MM.1S (cell line): Measurements from ENCODE around the gene TUBB4B.

Experiments used
- DNase-seq: peaks from one replicate; pipeline ENCODE4 v3.0.0-alpha.2; 2015
- H2AFZ ChIP-seq: fragments of 300-600 bp; sonication (generic); 2 replicates; pipeline ENCODE4 v1.6.0; 2016; ENCODE audit warnings: antibody characterized with exemption, low read length
- H3F3A ChIP-seq: fragments of 300-600 bp; sonication (generic); 2 replicates; pipeline ENCODE4 v1.6.1; 2016; ENCODE audit warnings: mild to moderate bottlenecking, antibody characterized with exemption, low read length, moderate library complexity, mixed read lengths; ENCODE audit not compliant: insufficient read depth
- H3K27ac ChIP-seq: fragments of 300-600 bp; sonication (generic); 2 replicates; pipeline ENCODE4 v1.5.1; 2016; ENCODE audit warnings: mild to moderate bottlenecking, low read length
- H3K27me3 ChIP-seq: fragments of 300-600 bp; sonication (generic); replicated peaks from 2 replicates; pipeline ENCODE4 v1.6.0; 2016; ENCODE audit warnings: low read length; ENCODE audit not compliant: insufficient read depth
- H3K36me3 ChIP-seq: fragments of 300-600 bp; sonication (generic); replicated peaks from 2 replicates; pipeline ENCODE4 v1.6.1; 2016; ENCODE audit warnings: mild to moderate bottlenecking, low read length, mixed read lengths; ENCODE audit not compliant: insufficient read depth
- H3K4me1 ChIP-seq: fragments of 300-600 bp; sonication (generic); 2 replicates; pipeline ENCODE4 v1.6.1; 2016; ENCODE audit warnings: low read length, mixed read lengths
- H3K4me2 ChIP-seq: fragments of 300-600 bp; sonication (generic); 2 replicates; pipeline ENCODE4 v1.6.0; 2016; ENCODE audit warnings: low read depth, low read length
- H3K4me3 ChIP-seq: fragments of 300-600 bp; sonication (generic); 2 replicates; pipeline ENCODE4 v1.5.1; 2016; ENCODE audit warnings: low read length, mixed read lengths
- H3K79me2 ChIP-seq: fragments of 300-600 bp; sonication (generic); 2 replicates; pipeline ENCODE4 v1.6.1; 2016; ENCODE audit warnings: mixed run types, low read length, mixed read lengths
- H3K9ac ChIP-seq: fragments of 300-600 bp; sonication (generic); 2 replicates; pipeline ENCODE4 v1.6.1; 2016; ENCODE audit warnings: low read length, mixed read lengths
- H3K9me2 ChIP-seq: fragments of 300-600 bp; sonication (generic); replicated peaks from 2 replicates; pipeline ENCODE4 v1.6.1; 2016; ENCODE audit warnings: mild to moderate bottlenecking, low read length, mixed read lengths; ENCODE audit not compliant: insufficient read depth
- H3K9me3 ChIP-seq: fragments of 300-600 bp; sonication (generic); replicated peaks from 2 replicates; pipeline ENCODE4 v1.6.1; 2016; ENCODE audit warnings: mild to moderate bottlenecking, low read length, mixed read lengths; ENCODE audit not compliant: insufficient read depth
- H4K20me1 ChIP-seq: fragments of 300-600 bp; sonication (generic); 2 replicates; pipeline ENCODE4 v1.6.1; 2016; ENCODE audit warnings: mild to moderate bottlenecking, low read length, moderate library complexity, mixed read lengths; ENCODE audit not compliant: insufficient read depth
- EZH2 ChIP-seq: fragments of 300-600 bp; sonication (generic); optimal IDR thresholded peaks from 2 replicates; pipeline ENCODE3; 2017; ENCODE audit warnings: low read depth, mild to moderate bottlenecking, antibody characterized with exemption, low read length, mixed read lengths
- EZH2phosphoT487 ChIP-seq: fragments of 300-600 bp; sonication (generic); IDR thresholded peaks from 2 replicates; pipeline ENCODE4 v1.6.1; 2018; ENCODE audit warnings: antibody characterized with exemption, low read length
- TF ChIP-seq, protein P1 (sequence below): fragments of 300-600 bp; sonication (generic); IDR thresholded peaks from 2 replicates; pipeline ENCODE4 v1.5.1; 2016; ENCODE audit warnings: antibody characterized with exemption, low read length, mixed read lengths

The TUBB4B gene

DNA sequence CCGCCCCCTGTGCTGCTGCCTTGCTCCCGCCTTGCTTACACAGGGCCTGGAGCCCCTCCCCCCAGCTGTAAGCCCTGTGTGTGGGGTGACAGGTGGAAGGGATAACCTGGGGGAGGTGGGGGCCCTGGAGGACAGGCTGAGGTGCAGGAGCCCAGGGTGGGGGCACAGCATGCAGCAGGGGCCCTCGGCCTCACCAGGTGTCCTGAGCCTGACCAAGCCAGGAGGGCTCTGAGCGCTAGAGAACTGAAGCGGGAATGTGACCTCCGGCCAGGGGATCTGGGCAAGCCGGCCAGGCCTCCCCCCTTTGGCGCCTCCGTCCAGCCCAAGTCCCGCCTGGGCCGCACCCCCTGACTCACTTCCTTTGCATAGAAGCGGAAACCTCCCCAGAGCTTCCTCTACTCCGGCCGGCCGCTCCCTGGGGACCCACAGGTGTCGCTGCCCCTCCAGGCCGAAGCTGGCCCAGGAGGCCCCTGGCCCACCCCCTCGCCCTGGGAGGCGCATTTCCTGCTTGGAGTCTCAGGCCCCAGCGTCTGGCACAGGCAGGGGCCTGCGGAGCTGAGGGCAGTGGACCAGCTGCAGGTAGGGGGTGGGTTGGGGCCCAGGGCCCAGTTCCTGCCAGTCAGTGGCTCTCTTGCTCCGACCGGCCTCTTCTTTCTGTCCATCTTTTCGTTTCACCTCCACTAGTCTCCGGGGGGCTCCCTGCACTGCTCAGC is 36.4 kb downstream of the TUBB4B start, which contains the start of gene TOR4A:
Gene TOR4A (plus strand): TSS at position 398 of the 713 bp plus-strand sequence. CDS start 964 bp downstream, outside the sequence.
- Histone ChIP-seq H3K79me2 (peaks cover 8% of the 10 kb centered on the region; the same call in 1 of the 2 replicates), H4K20me1 (no peaks in the 10 kb centered on the region), H3K9me2 (no peaks in the 10 kb centered on the region), H3K27me3 (no peaks in the 10 kb centered on the region), H2AFZ (peak within 1 kb of the TSS; percentile 75), H3K4me2 (peak within 1 kb of the TSS; percentile 79), H3K9ac (peak within 1 kb of the TSS; percentile 70), H3K4me3 (peak within 1 kb of the TSS; percentile 74), H3K9me3 (no peaks in the 10 kb centered on the region), H3K27ac (peak within 1 kb of the TSS; percentile 10; the same call in 1 of the 2 replicates), H3K4me1 (peaks cover 3% of the 10 kb centered on the region; the same call in 1 of the 2 replicates), H3K36me3 (no peaks in the 10 kb centered on the region), H3F3A (no peaks in the 10 kb centered on the region)
- DNase-seq = peak; percentile 73
- TF ChIP-seq EZH2 = no peak
- TF ChIP-seq, protein P1, sequence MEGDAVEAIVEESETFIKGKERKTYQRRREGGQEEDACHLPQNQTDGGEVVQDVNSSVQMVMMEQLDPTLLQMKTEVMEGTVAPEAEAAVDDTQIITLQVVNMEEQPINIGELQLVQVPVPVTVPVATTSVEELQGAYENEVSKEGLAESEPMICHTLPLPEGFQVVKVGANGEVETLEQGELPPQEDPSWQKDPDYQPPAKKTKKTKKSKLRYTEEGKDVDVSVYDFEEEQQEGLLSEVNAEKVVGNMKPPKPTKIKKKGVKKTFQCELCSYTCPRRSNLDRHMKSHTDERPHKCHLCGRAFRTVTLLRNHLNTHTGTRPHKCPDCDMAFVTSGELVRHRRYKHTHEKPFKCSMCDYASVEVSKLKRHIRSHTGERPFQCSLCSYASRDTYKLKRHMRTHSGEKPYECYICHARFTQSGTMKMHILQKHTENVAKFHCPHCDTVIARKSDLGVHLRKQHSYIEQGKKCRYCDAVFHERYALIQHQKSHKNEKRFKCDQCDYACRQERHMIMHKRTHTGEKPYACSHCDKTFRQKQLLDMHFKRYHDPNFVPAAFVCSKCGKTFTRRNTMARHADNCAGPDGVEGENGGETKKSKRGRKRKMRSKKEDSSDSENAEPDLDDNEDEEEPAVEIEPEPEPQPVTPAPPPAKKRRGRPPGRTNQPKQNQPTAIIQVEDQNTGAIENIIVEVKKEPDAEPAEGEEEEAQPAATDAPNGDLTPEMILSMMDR = peak; percentile 35

GRCh38 chr9:137278061-137278701 is 37.1 kb downstream of the TUBB4B start:
- no peaks in the 10 kb centered on the region for H3K36me3 ChIP-seq
- H3K4me3 ChIP-seq = peak overlapping the region; percentile 74
- no peaks in the 10 kb centered on the region for H3K27me3 ChIP-seq
- H3K4me2 ChIP-seq = peak overlapping the region; percentile 79
- no peaks in the 10 kb centered on the region for H3F3A ChIP-seq
- no peak overlapping the region; the same call in 1 of the 2 replicates for H3K27ac ChIP-seq
- DNase-seq = no peak
- no peaks in the 10 kb centered on the region for H3K9me2 ChIP-seq
- H2AFZ ChIP-seq = peak overlapping the region; percentile 75
- H3K9ac ChIP-seq = peak overlapping the region; percentile 70; the same call in 1 of the 2 replicates
- TF ChIP-seq, protein P1 = no peak
- no peak for TF ChIP-seq EZH2
- TF ChIP-seq EZH2phosphoT487 = no peak
- H4K20me1 ChIP-seq = no peaks in the 10 kb centered on the region
- H3K79me2 ChIP-seq = peaks cover 8% of the 10 kb centered on the region; the same call in 1 of the 2 replicates
- H3K9me3 ChIP-seq = no peaks in the 10 kb centered on the region
- peaks cover 3% of the 10 kb centered on the region; the same call in 1 of the 2 replicates for H3K4me1 ChIP-seq

DNA sequence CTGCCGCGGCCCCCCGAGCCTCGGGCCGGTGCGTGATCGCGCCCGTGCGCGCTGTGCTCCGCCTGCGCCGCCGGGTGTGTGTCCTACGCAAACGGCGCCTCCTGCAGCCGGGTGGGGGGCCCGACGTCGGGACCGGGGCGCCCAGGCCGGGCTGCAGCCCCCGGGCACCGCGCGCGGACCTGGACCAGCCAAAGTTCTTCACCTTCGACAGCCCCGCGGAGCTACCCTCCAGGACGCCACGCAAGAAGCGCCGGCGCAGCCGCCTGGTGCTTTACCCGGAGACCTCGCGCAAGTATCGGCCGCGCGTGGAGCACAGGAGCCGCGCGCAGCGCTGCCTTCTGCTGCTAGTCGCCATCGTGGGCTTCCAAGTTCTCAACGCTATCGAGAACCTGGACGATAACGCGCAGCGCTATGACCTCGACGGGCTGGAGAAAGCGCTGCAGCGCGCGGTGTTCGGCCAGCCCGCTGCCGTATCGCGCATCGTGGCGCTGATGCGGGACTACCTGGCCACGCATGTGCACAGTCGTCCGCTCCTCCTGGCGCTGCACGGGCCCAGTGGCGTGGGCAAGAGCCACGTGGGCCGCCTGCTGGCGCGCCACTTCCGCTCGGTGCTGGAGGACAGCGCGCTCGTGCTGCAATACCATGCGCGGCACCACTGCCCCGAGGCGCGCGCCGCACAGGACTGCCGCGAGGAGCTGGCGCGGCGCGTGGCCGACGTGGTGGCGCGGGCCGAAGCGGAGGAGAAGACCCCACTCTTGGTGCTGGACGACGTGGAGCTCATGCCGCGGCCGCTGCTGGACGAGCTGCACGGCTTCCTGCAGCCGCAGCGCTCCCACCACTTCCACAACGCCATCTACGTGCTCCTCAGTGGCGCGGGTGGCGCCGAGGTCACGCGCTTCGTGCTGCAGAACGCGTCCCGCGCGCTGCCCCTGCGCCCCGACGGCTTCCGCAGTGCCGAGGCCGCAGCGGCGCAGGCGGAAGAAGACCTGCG is 37.9 kb downstream of the TUBB4B start:
- H2AFZ ChIP-seq = no peak overlapping the region
- no peak overlapping the region for H3K9ac ChIP-seq
- H3K27ac ChIP-seq = no peak overlapping the region
- no peak for TF ChIP-seq EZH2phosphoT487
- H3K36me3 ChIP-seq = no peaks in the 10 kb centered on the region
- no peaks in the 10 kb centered on the region for H4K20me1 ChIP-seq
- no peaks in the 10 kb centered on the region for H3K9me3 ChIP-seq
- no peaks in the 10 kb centered on the region for H3F3A ChIP-seq
- no peak overlapping the region for H3K4me3 ChIP-seq
- peaks cover 8% of the 10 kb centered on the region; the same call in 1 of the 2 replicates for H3K79me2 ChIP-seq
- H3K4me1 ChIP-seq = peaks cover 3% of the 10 kb centered on the region; the same call in 1 of the 2 replicates
- DNase-seq = no peak
- H3K9me2 ChIP-seq = no peaks in the 10 kb centered on the region
- no peaks in the 10 kb centered on the region for H3K27me3 ChIP-seq
- no peak overlapping the region for H3K4me2 ChIP-seq
